Body of pancreas (tissue), 4 donors: ENCODE data around the gene ZNF565.

ENCODE experiments used
- POLR2A ChIP-seq, 3 donors: fragments of 450-650 bp; IDR thresholded peaks; one replicate each; pipeline ENCODE4 v1.6.1; 2016; ENCODE audit warnings: antibody characterized with exemption in 3 of 3, mild to moderate bottlenecking in 2 of 3
- TF ChIP-seq, protein P1 (sequence below), 7 experiments: fragments of 450-650 bp in 4 of 7; fragments of 200-600 bp in 3 of 7; sonication (generic) in 3 of 7; IDR thresholded peaks; one replicate each; pipeline ENCODE4 v1.5.1; 2016 to 2019; ENCODE audit warnings: antibody characterized with exemption in 7 of 7

DNA sequence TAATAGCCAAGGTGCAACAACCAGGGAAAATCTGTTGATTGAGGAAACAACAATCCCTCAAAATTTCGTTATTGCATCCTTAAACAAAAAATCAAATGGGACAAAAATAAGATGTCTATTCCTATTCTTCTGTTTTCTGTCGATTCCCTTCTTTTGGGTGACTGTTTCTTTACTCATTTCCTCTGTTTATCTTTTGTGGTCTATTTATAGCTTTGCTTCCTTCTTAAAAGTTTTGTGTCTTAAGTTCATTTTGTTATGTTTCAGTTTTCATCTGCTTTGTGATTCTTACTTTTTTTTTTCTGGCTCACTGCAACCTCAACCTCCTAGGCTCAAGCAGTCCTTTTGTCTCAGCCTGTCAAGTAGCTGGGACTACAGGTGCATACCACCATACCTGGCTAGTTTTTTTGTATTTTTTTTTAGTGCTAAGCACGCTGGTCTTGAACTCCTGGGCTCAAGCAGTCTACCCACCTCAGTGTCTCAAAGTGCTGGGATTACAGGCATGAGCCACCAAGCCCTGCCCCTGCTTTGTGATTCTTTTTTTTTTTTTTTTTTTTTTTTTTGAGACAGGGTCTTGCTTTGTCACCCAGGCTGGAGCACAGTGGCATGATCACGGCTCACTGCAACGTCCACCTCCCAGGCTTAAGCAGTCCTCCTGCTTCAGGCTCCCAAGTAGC lies 10.9 kb upstream of the ZNF565 start:
- no peak for TF ChIP-seq POLR2A (IDR thresholded peaks at IDR 0.05)
- TF ChIP-seq, protein P1, sequence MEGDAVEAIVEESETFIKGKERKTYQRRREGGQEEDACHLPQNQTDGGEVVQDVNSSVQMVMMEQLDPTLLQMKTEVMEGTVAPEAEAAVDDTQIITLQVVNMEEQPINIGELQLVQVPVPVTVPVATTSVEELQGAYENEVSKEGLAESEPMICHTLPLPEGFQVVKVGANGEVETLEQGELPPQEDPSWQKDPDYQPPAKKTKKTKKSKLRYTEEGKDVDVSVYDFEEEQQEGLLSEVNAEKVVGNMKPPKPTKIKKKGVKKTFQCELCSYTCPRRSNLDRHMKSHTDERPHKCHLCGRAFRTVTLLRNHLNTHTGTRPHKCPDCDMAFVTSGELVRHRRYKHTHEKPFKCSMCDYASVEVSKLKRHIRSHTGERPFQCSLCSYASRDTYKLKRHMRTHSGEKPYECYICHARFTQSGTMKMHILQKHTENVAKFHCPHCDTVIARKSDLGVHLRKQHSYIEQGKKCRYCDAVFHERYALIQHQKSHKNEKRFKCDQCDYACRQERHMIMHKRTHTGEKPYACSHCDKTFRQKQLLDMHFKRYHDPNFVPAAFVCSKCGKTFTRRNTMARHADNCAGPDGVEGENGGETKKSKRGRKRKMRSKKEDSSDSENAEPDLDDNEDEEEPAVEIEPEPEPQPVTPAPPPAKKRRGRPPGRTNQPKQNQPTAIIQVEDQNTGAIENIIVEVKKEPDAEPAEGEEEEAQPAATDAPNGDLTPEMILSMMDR (IDR thresholded peaks at IDR 0.05) = no peak
